ENCODE measurements around the gene RAP2A.

Gene RAP2A

DNA sequence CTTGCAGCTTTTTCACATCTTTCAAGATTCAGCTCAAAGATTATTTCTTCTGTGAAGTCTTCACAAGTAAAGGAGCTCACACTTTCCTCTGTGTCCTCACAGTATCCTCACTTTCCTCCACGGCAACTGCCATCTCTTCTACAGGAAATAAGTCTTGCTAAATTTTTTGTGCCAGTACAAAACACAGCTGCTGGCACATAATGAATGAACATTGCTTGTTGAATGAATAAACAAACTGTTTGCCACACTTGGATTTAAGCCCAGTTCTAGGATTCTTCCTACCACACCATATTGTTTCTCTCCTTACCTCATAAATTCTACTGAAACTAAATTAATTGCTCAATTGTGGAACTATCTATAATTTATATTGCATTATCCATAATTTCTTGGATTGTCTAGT is 59.5 kb downstream of the RAP2A start:
- peak in 1 of 2 experiments; percentile 71 for DNase-seq (ENCODE audit: low read depth in 1 of 2, low spot score in 1 of 2)
- in situ Hi-C loops (cut with HindIII; ENCODE audit: low pct_unique_long_range_greater_than_20kb, low sequenced_read_pairs), result no loop called here
- no peak for TF ChIP-seq JUND (IDR thresholded peaks at IDR 0.05; ENCODE audit: low read depth)

DNA sequence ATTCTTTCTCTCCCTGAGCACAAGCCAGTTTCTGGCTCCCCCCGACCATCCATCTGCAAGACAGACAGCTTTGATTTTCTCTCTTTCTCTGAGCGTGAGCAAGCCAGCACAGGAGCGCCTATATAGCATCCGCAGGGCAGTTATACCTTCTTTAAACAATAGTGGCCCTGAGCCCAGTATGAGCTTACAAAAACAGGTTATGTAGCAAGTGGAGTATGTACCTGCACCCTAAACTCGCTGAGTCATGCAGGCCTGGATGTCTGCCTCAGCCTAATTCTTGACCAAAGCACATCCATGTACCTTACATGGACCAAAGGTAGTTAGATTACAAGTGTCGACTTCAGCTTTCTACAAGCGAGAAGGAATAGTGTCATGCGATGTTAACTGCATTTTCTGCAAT is 61.7 kb downstream of the RAP2A start:
- in situ Hi-C loops (cut with HindIII; ENCODE audit: low pct_unique_long_range_greater_than_20kb, low sequenced_read_pairs), result no loop called here
- peak in 1 of 2 experiments; percentile 70 for DNase-seq (ENCODE audit: low read depth in 1 of 2, low spot score in 1 of 2)
- TF ChIP-seq JUND (IDR thresholded peaks at IDR 0.05; ENCODE audit: low read depth), result no peak

GRCh38 chr13:97496511-97496910 is 62.5 kb downstream of the RAP2A start:
- TF ChIP-seq JUND (IDR thresholded peaks at IDR 0.05; ENCODE audit: low read depth), result no peak
- in situ Hi-C loops (cut with HindIII; ENCODE audit: low pct_unique_long_range_greater_than_20kb, low sequenced_read_pairs), result no loop called here
- no peak for DNase-seq (ENCODE audit: low read depth in 1 of 2, low spot score in 1 of 2)

- in situ Hi-C loops (cut with HindIII; ENCODE audit: low pct_unique_long_range_greater_than_20kb, low sequenced_read_pairs), result no loop called here
- no peak for TF ChIP-seq JUND (IDR thresholded peaks at IDR 0.05; ENCODE audit: low read depth)
- DNase-seq (ENCODE audit: low read depth in 1 of 2, low spot score in 1 of 2), result no peak
Observed at GRCh38 chr13:97497400-97497799, 63.4 kb downstream of the RAP2A start.

DNA sequence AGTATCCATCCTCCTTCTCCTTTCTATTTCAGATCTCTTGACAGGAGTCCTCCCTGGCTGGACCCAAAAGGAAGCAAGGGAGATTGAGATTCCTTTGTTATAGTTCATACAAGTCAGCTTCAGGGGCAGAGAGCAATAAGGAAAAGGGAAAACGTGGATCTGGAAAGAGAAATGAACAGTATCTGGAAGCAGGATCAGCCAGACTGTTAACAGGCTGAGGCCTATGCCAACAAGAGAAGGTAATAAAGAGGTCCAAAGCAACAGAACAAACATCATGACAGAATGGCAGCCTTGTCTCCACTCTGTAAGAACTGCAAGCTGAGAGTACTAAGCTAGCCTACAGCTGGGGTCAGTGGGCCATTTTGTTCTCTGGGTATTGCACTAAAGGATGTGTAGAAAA is 64.5 kb downstream of the RAP2A start:
- DNase-seq (ENCODE audit: low read depth in 1 of 2, low spot score in 1 of 2), result no peak
- in situ Hi-C loops (cut with HindIII; ENCODE audit: low pct_unique_long_range_greater_than_20kb, low sequenced_read_pairs), result no loop called here
- TF ChIP-seq JUND (IDR thresholded peaks at IDR 0.05; ENCODE audit: low read depth), result no peak

- TF ChIP-seq JUND (IDR thresholded peaks at IDR 0.05; ENCODE audit: low read depth), result no peak
- in situ Hi-C loops (cut with HindIII; ENCODE audit: low pct_unique_long_range_greater_than_20kb, low sequenced_read_pairs), result no loop called here
- DNase-seq (ENCODE audit: low read depth in 1 of 2, low spot score in 1 of 2), result no peak
Observed at GRCh38 chr13:97499181-97499580, 65.2 kb downstream of the RAP2A start.

GRCh38 chr13:97502181-97502580 is 68.2 kb downstream of the RAP2A start:
- TF ChIP-seq JUND (IDR thresholded peaks at IDR 0.05; ENCODE audit: low read depth), result no peak
- no peak for DNase-seq (ENCODE audit: low read depth in 1 of 2, low spot score in 1 of 2)
- in situ Hi-C loops (cut with HindIII; ENCODE audit: low pct_unique_long_range_greater_than_20kb, low sequenced_read_pairs), result no loop called here

- no peak for TF ChIP-seq JUND (IDR thresholded peaks at IDR 0.05; ENCODE audit: low read depth)
- no peak for DNase-seq (ENCODE audit: low read depth in 1 of 2, low spot score in 1 of 2)
- in situ Hi-C loops (cut with HindIII; ENCODE audit: low pct_unique_long_range_greater_than_20kb, low sequenced_read_pairs), result no loop called here
Observed at GRCh38 chr13:97502706-97503105, 68.7 kb downstream of the RAP2A start.

DNA sequence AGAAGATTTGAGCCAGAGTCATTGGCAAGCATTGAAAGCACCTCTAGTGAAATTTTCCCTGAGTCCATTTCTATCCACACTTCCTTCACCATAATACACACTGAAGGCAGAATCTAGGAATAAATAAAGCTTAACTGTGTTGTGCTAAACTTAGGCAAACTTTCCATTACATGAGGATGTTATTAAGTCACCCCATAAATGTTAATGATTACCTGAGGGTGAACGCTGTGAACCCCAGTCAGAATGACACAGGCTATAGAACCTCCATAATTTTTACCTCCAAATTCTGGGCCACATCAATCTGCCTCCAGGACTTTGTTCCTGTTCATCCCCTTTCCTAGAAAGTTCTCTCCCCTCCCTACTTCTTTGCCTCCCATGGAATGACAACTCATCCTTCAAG is 71.0 kb downstream of the RAP2A start:
- in situ Hi-C loops (cut with HindIII; ENCODE audit: low pct_unique_long_range_greater_than_20kb, low sequenced_read_pairs), result no loop called here
- DNase-seq (ENCODE audit: low read depth in 1 of 2, low spot score in 1 of 2), result no peak
- TF ChIP-seq JUND (IDR thresholded peaks at IDR 0.05; ENCODE audit: low read depth), result no peak

DNA sequence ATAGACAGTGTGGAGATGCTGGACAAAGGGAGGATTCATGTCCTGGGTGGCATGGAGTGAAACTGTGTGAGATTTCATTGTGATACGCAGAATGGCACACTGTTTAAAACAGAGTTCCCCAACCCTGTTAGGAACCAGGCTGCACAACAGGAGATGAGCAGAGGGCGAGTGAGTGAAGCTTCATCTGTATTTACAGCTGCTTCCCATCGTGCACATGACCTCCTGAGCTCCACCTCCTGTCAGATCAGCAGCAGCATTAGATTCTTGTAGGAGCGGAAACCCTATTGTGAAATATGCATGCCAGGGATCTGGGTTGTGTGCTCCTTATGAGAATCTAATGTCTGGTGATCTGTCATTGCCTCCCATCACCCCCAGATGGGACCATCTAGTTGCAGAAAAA is 72.5 kb downstream of the RAP2A start:
- DNase-seq (ENCODE audit: low read depth in 1 of 2, low spot score in 1 of 2), result no peak
- no peak for TF ChIP-seq JUND (IDR thresholded peaks at IDR 0.05; ENCODE audit: low read depth)
- in situ Hi-C loops (cut with HindIII; ENCODE audit: low pct_unique_long_range_greater_than_20kb, low sequenced_read_pairs), result no loop called here

DNA sequence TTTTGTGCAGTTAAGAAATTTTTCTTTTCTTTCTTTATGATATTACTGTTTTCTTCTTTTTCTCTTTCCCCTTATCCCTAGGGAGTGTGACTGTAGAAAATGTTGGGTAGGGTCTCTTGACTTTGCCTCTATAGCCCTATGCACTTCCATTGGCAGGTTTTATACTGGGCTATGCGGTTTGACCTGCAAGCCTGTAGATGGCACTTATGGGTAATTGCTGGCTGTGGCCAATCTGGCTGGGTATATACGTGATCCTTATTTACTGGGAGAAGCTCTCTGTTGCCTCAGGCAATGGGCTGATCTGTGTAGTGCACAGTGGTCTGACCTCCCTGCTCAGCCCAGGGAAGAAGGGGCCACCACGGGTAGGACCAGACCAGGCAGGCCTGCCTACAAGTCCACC is 78.8 kb downstream of the RAP2A start:
- DNase-seq (ENCODE audit: low read depth in 1 of 2, low spot score in 1 of 2), result peak in 1 of 2 experiments; percentile 10
- in situ Hi-C loops (cut with HindIII; ENCODE audit: low pct_unique_long_range_greater_than_20kb, low sequenced_read_pairs), result no loop called here
- no peak for TF ChIP-seq JUND (IDR thresholded peaks at IDR 0.05; ENCODE audit: low read depth)

DNA sequence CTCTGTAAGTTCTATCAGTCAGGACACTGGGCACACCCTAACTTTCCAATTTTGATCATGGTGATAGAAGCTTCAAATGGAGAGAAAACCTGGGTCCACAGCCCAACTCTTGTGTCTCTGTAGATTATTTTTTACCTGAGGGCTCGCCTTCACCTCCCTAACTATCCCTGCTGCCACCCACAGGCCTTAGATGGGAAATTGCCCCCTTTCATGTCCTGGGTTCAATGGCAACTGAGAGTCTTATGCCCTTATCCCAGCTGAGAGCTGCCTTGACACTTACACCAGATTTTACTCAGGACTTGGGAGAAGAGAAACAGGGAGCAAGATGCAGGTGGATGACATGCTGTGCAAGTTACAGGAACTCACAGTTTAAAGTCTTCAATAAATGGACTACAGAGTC is 81.7 kb downstream of the RAP2A start:
- no peak for DNase-seq (ENCODE audit: low read depth in 1 of 2, low spot score in 1 of 2)
- no peak for TF ChIP-seq JUND (IDR thresholded peaks at IDR 0.05; ENCODE audit: low read depth)
- in situ Hi-C loops (cut with HindIII; ENCODE audit: low pct_unique_long_range_greater_than_20kb, low sequenced_read_pairs), result no loop called here

DNA sequence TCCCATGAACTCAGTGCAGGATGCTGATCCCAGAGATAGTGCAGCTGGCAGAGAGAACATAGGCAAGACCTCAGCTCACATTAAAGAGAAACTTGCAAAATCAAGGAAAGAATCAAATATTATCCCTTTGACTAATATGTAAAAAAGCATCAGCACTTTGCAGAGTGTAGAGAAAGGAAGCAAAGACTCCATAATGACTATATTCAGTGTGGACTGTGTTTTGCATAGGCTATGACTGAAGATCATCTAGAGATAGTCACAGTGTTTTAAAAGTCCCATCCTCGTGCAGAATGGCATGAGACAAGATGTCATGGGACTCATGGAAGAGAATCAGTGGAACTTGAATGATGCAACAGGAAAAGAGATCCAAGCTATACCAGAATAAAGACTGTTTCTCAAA is 84.0 kb downstream of the RAP2A start:
- no peak for DNase-seq (ENCODE audit: low read depth in 1 of 2, low spot score in 1 of 2)
- in situ Hi-C loops (cut with HindIII; ENCODE audit: low pct_unique_long_range_greater_than_20kb, low sequenced_read_pairs), result no loop called here
- TF ChIP-seq JUND (IDR thresholded peaks at IDR 0.05; ENCODE audit: low read depth), result no peak
